IMR-90 (cell line): ENCODE data around the gene MICAL2.

Experiments
- CEBPB ChIP-seq: IDR thresholded peaks from 2 replicates; pipeline ENCODE4 v1.6.1; 2012; ENCODE audit warnings: low read depth, low read length, improper control_type of control experiment
- TF ChIP-seq, protein P1 (sequence below): conservative IDR thresholded peaks from 2 replicates; pipeline ENCODE4 v1.5.1; 2012; ENCODE audit warnings: mild to moderate bottlenecking, low read depth, low read length, improper control_type of control experiment

DNA sequence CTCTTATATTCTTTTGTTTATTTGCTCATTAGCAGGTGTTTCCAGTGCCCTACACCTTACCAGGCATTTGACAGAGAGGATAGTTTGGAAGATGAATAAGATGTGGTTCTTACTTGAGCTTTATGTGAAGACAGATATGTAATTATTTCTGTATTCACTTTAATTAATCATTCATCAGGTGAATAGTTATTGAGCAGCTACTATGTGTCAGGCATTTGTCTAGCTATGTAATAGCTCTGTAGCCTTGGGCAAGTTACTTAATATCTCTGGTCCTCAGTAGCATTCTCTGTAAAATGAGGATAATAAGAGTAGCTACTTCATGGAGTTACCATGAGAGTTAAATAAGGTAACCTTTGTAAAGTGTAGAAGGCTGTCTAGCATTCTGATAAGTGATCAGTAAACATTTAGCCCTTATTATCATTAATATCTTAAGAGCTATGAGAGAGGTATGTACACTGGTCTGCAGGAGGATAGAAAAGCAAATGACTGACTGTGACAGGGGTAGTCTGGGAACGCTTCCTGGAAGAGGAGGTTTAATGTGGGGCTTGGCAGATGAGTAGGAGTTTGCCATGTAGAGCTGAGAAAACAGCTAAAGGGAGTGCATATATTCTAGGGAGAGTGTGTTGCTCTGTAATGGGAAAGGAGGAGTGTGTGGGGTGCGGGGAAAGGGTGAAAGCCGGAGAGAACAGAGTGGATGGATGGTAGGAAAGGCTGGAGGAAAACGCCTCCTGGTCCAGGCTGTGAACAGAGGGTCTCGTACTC lies 56.1 kb downstream of the MICAL2 start:
- TF ChIP-seq, protein P1, sequence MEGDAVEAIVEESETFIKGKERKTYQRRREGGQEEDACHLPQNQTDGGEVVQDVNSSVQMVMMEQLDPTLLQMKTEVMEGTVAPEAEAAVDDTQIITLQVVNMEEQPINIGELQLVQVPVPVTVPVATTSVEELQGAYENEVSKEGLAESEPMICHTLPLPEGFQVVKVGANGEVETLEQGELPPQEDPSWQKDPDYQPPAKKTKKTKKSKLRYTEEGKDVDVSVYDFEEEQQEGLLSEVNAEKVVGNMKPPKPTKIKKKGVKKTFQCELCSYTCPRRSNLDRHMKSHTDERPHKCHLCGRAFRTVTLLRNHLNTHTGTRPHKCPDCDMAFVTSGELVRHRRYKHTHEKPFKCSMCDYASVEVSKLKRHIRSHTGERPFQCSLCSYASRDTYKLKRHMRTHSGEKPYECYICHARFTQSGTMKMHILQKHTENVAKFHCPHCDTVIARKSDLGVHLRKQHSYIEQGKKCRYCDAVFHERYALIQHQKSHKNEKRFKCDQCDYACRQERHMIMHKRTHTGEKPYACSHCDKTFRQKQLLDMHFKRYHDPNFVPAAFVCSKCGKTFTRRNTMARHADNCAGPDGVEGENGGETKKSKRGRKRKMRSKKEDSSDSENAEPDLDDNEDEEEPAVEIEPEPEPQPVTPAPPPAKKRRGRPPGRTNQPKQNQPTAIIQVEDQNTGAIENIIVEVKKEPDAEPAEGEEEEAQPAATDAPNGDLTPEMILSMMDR, result no peak
- TF ChIP-seq CEBPB, result no peak
